Embryonic facial prominence (tissue), 1 donor: Measurements from ENCODE around the gene DENND4A.
A peak's percentile ranks its signal among the peaks of the same experiment; 100 is the strongest.
"Not testable (repeated sequence)": the region's sequence is repeated elsewhere in the genome, so short reads cannot be mapped to it uniquely, and the experiment has no call there.

Experiments
- DNase-seq: peaks from one replicate; pipeline ENCODE4 v3.0.0-alpha.2; 2016; ENCODE audit errors: extremely low spot score

Gene DENND4A

GRCh38 chr15:65818927-65819562 lies 27.0 kb upstream of the DENND4A start:
- DNase-seq, result no peak

GRCh38 chr15:65816441-65816840 lies 24.3 kb upstream of the DENND4A start:
- no peak for DNase-seq

- DNase-seq, result not testable (repeated sequence)
These were observed 23.9 kb upstream of the DENND4A start for GRCh38 chr15:65816008-65816407.

- DNase-seq, result not testable (repeated sequence)
These were observed 22.2 kb upstream of the DENND4A start for GRCh38 chr15:65814271-65814670.

- DNase-seq, result no peak
These were observed 20.8 kb upstream of the DENND4A start for GRCh38 chr15:65812916-65813315.

- no peak for DNase-seq
These were observed 20.4 kb upstream of the DENND4A start for GRCh38 chr15:65812467-65812866.

- DNase-seq, result no peak
These were observed 19.7 kb upstream of the DENND4A start for GRCh38 chr15:65811835-65812234.

GRCh38 chr15:65811011-65811733 lies 19.1 kb upstream of the DENND4A start:
- not testable (repeated sequence) for DNase-seq

- DNase-seq, result no peak
These were observed 14.3 kb upstream of the DENND4A start for GRCh38 chr15:65806397-65806796.

- no peak for DNase-seq
These were observed 13.1 kb upstream of the DENND4A start for GRCh38 chr15:65805019-65805745.

- DNase-seq, result no peak
These were observed 12.3 kb upstream of the DENND4A start for GRCh38 chr15:65804252-65804931.

- DNase-seq, result no peak
These were observed 9.2 kb upstream of the DENND4A start for GRCh38 chr15:65801229-65801805.

- DNase-seq, result no peak
These were observed 4.6 kb upstream of the DENND4A start for GRCh38 chr15:65796610-65797078.

GRCh38 chr15:65795663-65796216 lies 3.6 kb upstream of the DENND4A start:
- no peak for DNase-seq

GRCh38 chr15:65793818-65794104 lies 1.7 kb upstream of the DENND4A start:
- no peak for DNase-seq

GRCh38 chr15:65792988-65793817 lies 1.1 kb upstream of the DENND4A start:
- no peak for DNase-seq

GRCh38 chr15:65791335-65792137 lies 557 bp downstream of the DENND4A start:
- peak; percentile 40 for DNase-seq

- no peak for DNase-seq
These were observed 1.3 kb downstream of the DENND4A start for GRCh38 chr15:65790694-65791334.

- DNase-seq, result no peak
These were observed 2.2 kb downstream of the DENND4A start for GRCh38 chr15:65789759-65790425.
